Ishikawa (cell line): ENCODE data around the gene GLE1.

Experiments used
- CEBPB ChIP-seq: IDR thresholded peaks from 2 replicates; pipeline ENCODE4 v1.6.1; 2012
- CREB1 ChIP-seq: IDR thresholded peaks from 2 replicates; pipeline ENCODE4 v1.6.1; 2012; ENCODE audit warnings: low read depth
- EGR1 ChIP-seq: IDR thresholded peaks from 2 replicates; pipeline ENCODE4 v1.6.1; 2012
- EP300 ChIP-seq: IDR thresholded peaks from 2 replicates; pipeline ENCODE4 v1.6.1; 2012; ENCODE audit warnings: borderline replicate concordance
- FOXM1 ChIP-seq: IDR thresholded peaks from 2 replicates; pipeline ENCODE4 v1.6.1; 2012; ENCODE audit warnings: low read depth, borderline replicate concordance
- MAX ChIP-seq: IDR thresholded peaks from 2 replicates; pipeline ENCODE4 v1.6.1; 2012
- NFIC ChIP-seq: IDR thresholded peaks from 2 replicates; pipeline ENCODE4 v1.6.1; 2012
- RAD21 ChIP-seq: IDR thresholded peaks from 2 replicates; pipeline ENCODE4 v1.6.1; 2012; ENCODE audit warnings: low read depth
- REST ChIP-seq: IDR thresholded peaks from 2 replicates; pipeline ENCODE4 v1.6.1; 2012; ENCODE audit warnings: low read depth, mild to moderate bottlenecking
- TAF1 ChIP-seq: IDR thresholded peaks from 2 replicates; pipeline ENCODE4 v1.6.1; 2012; ENCODE audit warnings: low read depth, mild to moderate bottlenecking
- TCF12 ChIP-seq: IDR thresholded peaks from 2 replicates; pipeline ENCODE4 v1.6.1; 2012; ENCODE audit warnings: low read depth
- TEAD4 ChIP-seq: IDR thresholded peaks from 2 replicates; pipeline ENCODE4 v1.6.1; 2012
- USF1 ChIP-seq: IDR thresholded peaks from 2 replicates; pipeline ENCODE4 v1.6.1; 2012
- YY1 ChIP-seq: IDR thresholded peaks from 2 replicates; pipeline ENCODE4 v1.6.1; 2012; ENCODE audit warnings: low read depth
- ZBTB7A ChIP-seq: IDR thresholded peaks from 2 replicates; pipeline ENCODE4 v1.6.1; 2012; ENCODE audit warnings: low read depth

GLE1 gene

GRCh38 chr9:128554155-128554862 lies 49.8 kb downstream of the GLE1 start:
- TF ChIP-seq EP300 = no peak
- peak; percentile 95 for TF ChIP-seq TEAD4
- TF ChIP-seq ZBTB7A = no peak
- TF ChIP-seq MAX = 0 out of 2 replicates have a peak, but pooled peaks have one; percentile 9
- TF ChIP-seq EGR1 = no peak
- TF ChIP-seq NFIC = no peak
- no peak for TF ChIP-seq CREB1
- TF ChIP-seq RAD21 = no peak
- TF ChIP-seq YY1 = no peak
- TF ChIP-seq TCF12 = peak; percentile 40; the same call in 1 of the 2 replicates
- no peak for TF ChIP-seq FOXM1
- TF ChIP-seq TAF1 = no peak

- no peak for TF ChIP-seq YY1
- TF ChIP-seq TEAD4 = peak; percentile 94
- TF ChIP-seq MAX = 0 out of 2 replicates have a peak, but pooled peaks have one; percentile 15
- no peak for TF ChIP-seq TAF1
- peak; percentile 52; the same call in 1 of the 2 replicates for TF ChIP-seq CEBPB
Measured at GRCh38 chr9:128555180-128555721, 50.7 kb downstream of the GLE1 start.

- no peak for TF ChIP-seq ZBTB7A
- TF ChIP-seq CREB1 = no peak
- no peak for TF ChIP-seq USF1
Measured at GRCh38 chr9:128556276-128556675, 51.8 kb downstream of the GLE1 start.

GRCh38 chr9:128556926-128557634 lies 52.6 kb downstream of the GLE1 start:
- TF ChIP-seq USF1 (no peak), REST (no peak), MAX (no peak)

GRCh38 chr9:128558431-128559310 lies 54.2 kb downstream of the GLE1 start:
- no peak; the same call in 1 of the 2 replicates for TF ChIP-seq CEBPB
- peak; percentile 35; the same call in 1 of the 2 replicates for TF ChIP-seq CREB1
- TF ChIP-seq EP300 = peak; percentile 51; the same call in 1 of the 2 replicates
- 0 out of 2 replicates have a peak, but pooled peaks have one; percentile 39 for TF ChIP-seq NFIC
- TF ChIP-seq REST = no peak
- peak; percentile 86 for TF ChIP-seq MAX
- peak; percentile 84 for TF ChIP-seq TEAD4
